Putamen (tissue), 1 donor: ENCODE data around the gene FAM118A.

Experiments
- DNase-seq: peaks from one replicate; pipeline ENCODE4 v3.0.0-alpha.2; 2016; ENCODE audit warnings: low spot score

The FAM118A gene

DNA sequence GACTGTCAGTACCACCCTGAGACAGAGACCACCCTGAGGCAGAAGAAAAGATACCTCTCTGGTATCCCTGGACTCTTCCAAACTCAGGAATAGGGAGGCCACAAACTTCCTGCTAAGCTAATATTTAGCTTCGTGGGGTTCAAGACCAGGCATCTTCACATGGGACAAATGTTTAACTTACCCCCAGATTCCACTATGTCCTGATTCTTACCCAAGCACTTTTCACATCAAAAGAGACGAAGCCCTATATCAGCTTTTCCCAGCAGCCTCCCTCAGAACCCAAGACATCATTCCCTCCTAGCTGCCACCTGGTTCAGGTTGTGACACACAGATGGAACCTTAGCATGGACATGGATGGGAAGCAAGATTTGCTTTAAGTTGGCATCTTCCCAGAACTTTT lies 71.6 kb downstream of the FAM118A start:
- no peak for DNase-seq

DNA sequence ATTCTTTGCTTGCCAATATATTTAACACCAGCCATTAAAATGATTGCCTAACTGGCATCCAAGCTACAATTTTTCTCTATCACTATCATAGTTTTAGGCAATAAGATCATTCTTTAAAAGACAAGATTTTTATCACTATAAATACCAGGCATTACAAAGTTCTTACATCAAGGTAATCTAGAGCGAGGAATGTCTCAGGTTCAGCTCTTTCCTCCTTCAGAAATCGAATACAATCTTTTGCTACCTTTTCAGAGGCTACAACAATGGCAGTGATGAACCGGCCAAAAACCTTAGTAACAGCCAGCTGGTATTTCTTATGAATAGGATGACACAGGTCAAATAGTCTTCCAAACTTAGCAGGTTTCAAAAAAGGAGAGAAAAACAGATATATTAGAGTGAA lies 79.8 kb downstream of the FAM118A start:
- no peak for DNase-seq
